Middle frontal gyrus (tissue), 1 donor: ENCODE results near the gene OVCA2.

Experiments used
- DNase-seq: peaks from one replicate; pipeline ENCODE4 v3.0.0-alpha.2; 2015; ENCODE audit warnings: low spot score; ENCODE audit errors: extremely low spot score

The OVCA2 gene

GRCh38 chr17:2053380-2054261, 11.8 kb downstream of the OVCA2 start:
- no peak for DNase-seq

- no peak for DNase-seq
These were observed 12.4 kb downstream of the OVCA2 start for GRCh38 chr17:2054262-2054511.

- DNase-seq: no peak
These were observed 12.9 kb downstream of the OVCA2 start, which contains the start of gene HIC1 for GRCh38 chr17:2054512-2055291. TSS of gene HIC1 (plus strand) at chr17:2055103. CDS start at chr17:2056691, 1,588 bp downstream.

GRCh38 chr17:2055292-2056205, 13.7 kb downstream of the OVCA2 start:
- no peak for DNase-seq

- no peak for DNase-seq
These were observed 14.7 kb downstream of the OVCA2 start for GRCh38 chr17:2056206-2057174.

- DNase-seq: no peak
These were observed 15.4 kb downstream of the OVCA2 start for GRCh38 chr17:2057175-2057759.

GRCh38 chr17:2057760-2058585, 16.2 kb downstream of the OVCA2 start:
- no peak for DNase-seq

- no peak for DNase-seq
These were observed 17.0 kb downstream of the OVCA2 start for GRCh38 chr17:2058586-2059546.

GRCh38 chr17:2059547-2060384, 17.9 kb downstream of the OVCA2 start:
- no peak for DNase-seq

GRCh38 chr17:2060385-2060658, 18.5 kb downstream of the OVCA2 start:
- no peak for DNase-seq

- no peak for DNase-seq
These were observed 19.0 kb downstream of the OVCA2 start for GRCh38 chr17:2060681-2061440.

- DNase-seq: no peak
These were observed 19.7 kb downstream of the OVCA2 start for GRCh38 chr17:2061441-2061958.

- DNase-seq: no peak
These were observed 20.9 kb downstream of the OVCA2 start for GRCh38 chr17:2062571-2063183.

GRCh38 chr17:2063261-2064146, 21.7 kb downstream of the OVCA2 start:
- no peak for DNase-seq

GRCh38 chr17:2064147-2064489, 22.3 kb downstream of the OVCA2 start:
- no peak for DNase-seq
